PFSK-1 (cell line): Measurements from ENCODE around the gene RBSN.

Source experiments
- FOXP2 ChIP-seq: optimal IDR thresholded peaks from 2 replicates; pipeline ENCODE3; 2011; ENCODE audit warnings: borderline replicate concordance, control low read depth, inconsistent platforms; ENCODE audit not compliant: insufficient read depth; ENCODE audit errors: extremely low read length, extremely low read depth
- POLR2AphosphoS5 ChIP-seq: IDR thresholded peaks from 2 replicates; pipeline ENCODE4 v1.6.1; 2012; ENCODE audit warnings: low read depth, mild to moderate bottlenecking, control low read depth, low read length, moderate library complexity
- REST ChIP-seq, 2 experiments: IDR thresholded peaks; 2 replicates each; pipeline versions ENCODE4 v1.6.1 to v1.8.0; 2011 to 2012; ENCODE audit warnings: low read depth in 2 of 2, low read length in 2 of 2, control low read depth in 1 of 2, inconsistent platforms in 1 of 2, mild to moderate bottlenecking in 1 of 2, moderate library complexity in 1 of 2; ENCODE audit not compliant: insufficient read depth in 1 of 2
- SIN3A ChIP-seq: IDR thresholded peaks from 2 replicates; pipeline ENCODE4 v1.6.1; 2012; ENCODE audit warnings: mild to moderate bottlenecking, low read length, moderate library complexity, borderline replicate concordance; ENCODE audit not compliant: insufficient read depth
- TAF1 ChIP-seq: IDR thresholded peaks from 2 replicates; pipeline ENCODE4 v1.6.1; 2012; ENCODE audit warnings: low read length, control low read depth, borderline replicate concordance; ENCODE audit not compliant: insufficient read depth

The RBSN gene

DNA sequence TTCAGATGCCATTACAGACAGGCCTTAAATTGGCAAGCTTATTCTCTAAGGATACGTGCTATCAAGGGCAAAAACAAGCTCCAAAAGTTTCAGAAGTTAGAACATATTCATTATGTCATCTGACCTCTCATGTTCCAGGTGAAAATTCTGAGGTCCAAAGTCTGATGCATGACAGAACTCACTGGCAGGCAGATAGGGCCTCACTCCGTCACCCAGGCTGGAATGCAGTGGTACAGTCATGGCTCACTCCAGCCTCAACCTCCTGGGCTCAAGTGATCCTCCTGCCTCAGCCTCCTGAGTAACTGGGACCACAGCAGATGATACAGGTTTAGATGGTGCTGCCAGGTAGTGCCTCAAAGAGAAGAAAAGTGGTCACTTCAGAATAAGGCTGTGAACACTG is 49.4 kb downstream of the RBSN start:
- no peak for TF ChIP-seq POLR2AphosphoS5
- no peak for TF ChIP-seq REST (IDR thresholded peaks at IDR 0.05; ENCODE audit: insufficient read depth in 1 of 2, low read depth in 2 of 2, low read length in 2 of 2)
- TF ChIP-seq TAF1 = no peak
- no peak for TF ChIP-seq SIN3A
- no peak for TF ChIP-seq FOXP2

GRCh38 chr3:15045667-15046066 is 53.3 kb downstream of the RBSN start:
- TF ChIP-seq POLR2AphosphoS5 (no peak), TAF1 (no peak), SIN3A (no peak), FOXP2 (no peak), REST (IDR thresholded peaks at IDR 0.05; ENCODE audit: insufficient read depth in 1 of 2, low read depth in 2 of 2, low read length in 2 of 2) (no peak)

DNA sequence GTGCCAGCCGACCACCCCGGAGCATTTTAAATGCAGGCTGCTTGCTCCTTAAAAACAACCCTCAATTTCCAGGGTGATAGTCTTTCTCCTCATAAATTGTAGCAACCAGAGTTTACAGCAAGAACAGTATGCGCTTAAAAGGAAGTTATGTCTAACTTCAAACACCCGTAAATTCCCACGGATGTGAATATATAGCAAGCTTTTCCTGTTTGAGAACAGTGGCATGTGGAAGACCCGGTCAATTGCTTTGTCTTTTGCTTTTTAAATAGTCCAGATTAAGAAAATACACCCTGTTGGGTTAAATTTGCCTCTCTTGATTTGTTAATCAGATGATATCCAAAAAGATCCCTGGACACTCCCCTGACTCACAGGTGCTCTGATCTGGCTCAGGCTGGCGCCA is 54.6 kb downstream of the RBSN start:
- TF ChIP-seq POLR2AphosphoS5 (no peak), SIN3A (no peak), TAF1 (no peak), FOXP2 (no peak), REST (IDR thresholded peaks at IDR 0.05; ENCODE audit: insufficient read depth in 1 of 2, low read depth in 2 of 2, low read length in 2 of 2) (no peak)

- TF ChIP-seq SIN3A = no peak
- no peak for TF ChIP-seq TAF1
- no peak for TF ChIP-seq REST (IDR thresholded peaks at IDR 0.05; ENCODE audit: insufficient read depth in 1 of 2, low read depth in 2 of 2, low read length in 2 of 2)
- TF ChIP-seq FOXP2 = no peak
- peak; percentile 33; the same call in 1 of the 2 replicates for TF ChIP-seq POLR2AphosphoS5
Measured at GRCh38 chr3:15043408-15044171, 55.4 kb downstream of the RBSN start.

- TF ChIP-seq REST (IDR thresholded peaks at IDR 0.05; ENCODE audit: insufficient read depth in 1 of 2, low read depth in 2 of 2, low read length in 2 of 2) (no peak), SIN3A (no peak), POLR2AphosphoS5 (no peak), FOXP2 (no peak), TAF1 (no peak)
Measured at GRCh38 chr3:15042936-15043335, 56.0 kb downstream of the RBSN start.
